WTC11 (cell line): ENCODE data around the gene DACT3. TPM values are rescaled to one million over a fixed set of nuclear protein-coding genes. Genes with fewer than 3 reads are reported as not detected.

Experiments used
- ATAC-seq: fragments of 200-7000 bp; cut with Tn5 transposase; 2 replicates; pipeline ENCODE4 v1.10.0; 2021; ENCODE audit warnings: mild to moderate bottlenecking, moderate library complexity
- CTCF ChIA-PET: fragments of 300-600 bp; sonication (Branson Sonifier 250); formaldehyde crosslinking; loops from one replicate; lab custom pipeline; 2021; ENCODE audit warnings: antibody characterized with exemption; lab: Charles Lee
- POLR2A ChIA-PET: fragments of 350-600 bp; sonication (Branson Sonifier 250); formaldehyde crosslinking; loops from one replicate; lab custom pipeline; 2021; ENCODE audit warnings: antibody characterized with exemption; lab: Charles Lee
- DNase-seq: peaks from one replicate; pipeline ENCODE4 v3.0.0; 2021; ENCODE audit warnings: low spot score
- H3K27ac Mint-ChIP-seq: 2 replicates; pipeline ENCODE4 v1.8.0; 2021; ENCODE audit warnings: mixed read lengths
- H3K27me3 Mint-ChIP-seq: 2 replicates; pipeline ENCODE4 v1.8.0; 2021; ENCODE audit warnings: low read depth, mild to moderate bottlenecking, moderate library complexity, mixed read lengths
- H3K36me3 Mint-ChIP-seq: 2 replicates; pipeline ENCODE4 v1.8.0; 2021; ENCODE audit warnings: mixed read lengths
- H3K4me1 Mint-ChIP-seq: 2 replicates; pipeline ENCODE4 v1.8.0; 2022; ENCODE audit warnings: mixed read lengths
- H3K4me3 Mint-ChIP-seq: 2 replicates; pipeline ENCODE4 v1.8.0; 2021; ENCODE audit warnings: mild to moderate bottlenecking, moderate library complexity, mixed read lengths
- H3K9me3 Mint-ChIP-seq: 2 replicates; pipeline ENCODE4 v1.8.0; 2021; ENCODE audit warnings: mixed read lengths
- CREB1 ChIP-seq: sonication (generic); formaldehyde crosslinking; IDR thresholded peaks from 2 replicates; pipeline ENCODE4 v1.8.0; 2023; ENCODE audit warnings: mild to moderate bottlenecking, missing genetic modification reagents
- GTF2I ChIP-seq: fragments of 250-450 bp; sonication (Bioruptor Pico); conservative IDR thresholded peaks from 2 replicates; pipeline ENCODE4 v1.4.0; 2021; ENCODE audit warnings: mild to moderate bottlenecking
- KAT7 ChIP-seq: sonication (generic); formaldehyde crosslinking; IDR thresholded peaks from 2 replicates; pipeline ENCODE4 v1.8.1; 2023; ENCODE audit warnings: missing genetic modification reagents, mild to moderate bottlenecking, borderline replicate concordance
- NFE2L1 ChIP-seq: sonication (generic); formaldehyde crosslinking; IDR thresholded peaks from 2 replicates; pipeline ENCODE4 v1.8.1; 2023; ENCODE audit warnings: missing genetic modification reagents
- OVOL2 ChIP-seq: fragments of 250-450 bp; sonication (Bioruptor Pico); IDR thresholded peaks from 2 replicates; pipeline ENCODE4 v1.9.0; 2021; ENCODE audit warnings: mild to moderate bottlenecking, borderline replicate concordance
- SMAD4 ChIP-seq: sonication (generic); formaldehyde crosslinking; IDR thresholded peaks from 2 replicates; pipeline ENCODE4 v1.8.0; 2022; ENCODE audit warnings: mild to moderate bottlenecking, missing genetic modification reagents
- ZBTB21 ChIP-seq: sonication (generic); formaldehyde crosslinking; IDR thresholded peaks from 2 replicates; pipeline ENCODE4 v1.8.1; 2023; ENCODE audit warnings: mild to moderate bottlenecking, missing genetic modification reagents, borderline replicate concordance
- ZNF138 ChIP-seq: sonication (generic); formaldehyde crosslinking; conservative IDR thresholded peaks from 2 replicates; pipeline ENCODE4 v1.8.1; 2022; ENCODE audit warnings: mild to moderate bottlenecking, moderate library complexity, missing genetic modification reagents
- ZNF416 ChIP-seq: fragments of 250-450 bp; sonication (Bioruptor Pico); IDR thresholded peaks from 2 replicates; pipeline ENCODE4 v1.9.0; 2021; ENCODE audit warnings: mild to moderate bottlenecking, inconsistent platforms
- ZNF671 ChIP-seq: fragments of 250-450 bp; sonication (Bioruptor Pico); IDR thresholded peaks from 2 replicates; pipeline ENCODE4 v1.8.0; 2021; ENCODE audit warnings: mild to moderate bottlenecking
- total RNA-seq: library from RNA; stranded (reverse); gene quantifications from 3 replicates; pipeline ENCODE4 v1.2.3, GENCODE V29; 2021
- TF ChIP-seq, protein P1 (sequence below): sonication (generic); formaldehyde crosslinking; IDR thresholded peaks from 2 replicates; pipeline ENCODE4 v1.8.1; 2022; ENCODE audit warnings: mild to moderate bottlenecking, missing genetic modification reagents, moderate library complexity, borderline replicate concordance
- TF ChIP-seq, protein P2 (sequence below): sonication (generic); formaldehyde crosslinking; IDR thresholded peaks from 2 replicates; pipeline ENCODE4 v1.8.1; 2023; ENCODE audit warnings: mild to moderate bottlenecking, moderate library complexity, missing genetic modification reagents
- TF ChIP-seq, protein P3 (sequence below): fragments of 250-450 bp; sonication (Bioruptor Pico); conservative IDR thresholded peaks from 2 replicates; pipeline ENCODE4 v1.9.0; 2021; ENCODE audit warnings: mild to moderate bottlenecking
- TF ChIP-seq, protein P4 (sequence below): sonication (generic); formaldehyde crosslinking; IDR thresholded peaks from 2 replicates; pipeline ENCODE4 v1.8.0; 2023; ENCODE audit warnings: missing genetic modification reagents, mild to moderate bottlenecking, borderline replicate concordance
- TF ChIP-seq, protein P5 (sequence below): sonication (generic); formaldehyde crosslinking; IDR thresholded peaks from 2 replicates; pipeline ENCODE4 v1.8.1; 2023; ENCODE audit warnings: mild to moderate bottlenecking, missing genetic modification reagents
- TF ChIP-seq, protein P6 (sequence below): fragments of 200-600 bp; IDR thresholded peaks from 2 replicates; pipeline ENCODE4 v1.8.0; 2022; ENCODE audit warnings: antibody characterized with exemption

DACT3 gene
- total RNA-seq, 1 experiment from 2014 or later, result 1.9 TPM

DNA sequence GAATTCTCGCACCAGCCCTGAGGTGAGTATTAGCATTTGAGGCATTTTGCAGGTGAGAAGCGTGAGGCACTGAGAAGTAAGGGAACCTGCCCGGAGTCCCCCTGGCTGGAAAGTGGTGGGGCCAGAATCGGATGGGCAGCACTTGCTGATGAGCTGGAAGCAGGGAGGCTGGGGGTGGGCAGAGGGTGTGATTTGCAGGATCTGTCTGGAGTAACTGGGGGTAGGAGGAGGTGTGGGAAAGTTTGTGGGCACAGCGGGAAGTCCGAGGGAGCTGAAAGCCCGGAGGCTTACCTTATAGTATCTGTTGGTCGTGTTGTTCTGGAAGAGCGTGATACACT lies 35.9 kb upstream of the DACT3 start (continued):
- TF ChIP-seq, protein P1, sequence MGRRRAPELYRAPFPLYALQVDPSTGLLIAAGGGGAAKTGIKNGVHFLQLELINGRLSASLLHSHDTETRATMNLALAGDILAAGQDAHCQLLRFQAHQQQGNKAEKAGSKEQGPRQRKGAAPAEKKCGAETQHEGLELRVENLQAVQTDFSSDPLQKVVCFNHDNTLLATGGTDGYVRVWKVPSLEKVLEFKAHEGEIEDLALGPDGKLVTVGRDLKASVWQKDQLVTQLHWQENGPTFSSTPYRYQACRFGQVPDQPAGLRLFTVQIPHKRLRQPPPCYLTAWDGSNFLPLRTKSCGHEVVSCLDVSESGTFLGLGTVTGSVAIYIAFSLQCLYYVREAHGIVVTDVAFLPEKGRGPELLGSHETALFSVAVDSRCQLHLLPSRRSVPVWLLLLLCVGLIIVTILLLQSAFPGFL, result no peak
- TF ChIP-seq, protein P2, sequence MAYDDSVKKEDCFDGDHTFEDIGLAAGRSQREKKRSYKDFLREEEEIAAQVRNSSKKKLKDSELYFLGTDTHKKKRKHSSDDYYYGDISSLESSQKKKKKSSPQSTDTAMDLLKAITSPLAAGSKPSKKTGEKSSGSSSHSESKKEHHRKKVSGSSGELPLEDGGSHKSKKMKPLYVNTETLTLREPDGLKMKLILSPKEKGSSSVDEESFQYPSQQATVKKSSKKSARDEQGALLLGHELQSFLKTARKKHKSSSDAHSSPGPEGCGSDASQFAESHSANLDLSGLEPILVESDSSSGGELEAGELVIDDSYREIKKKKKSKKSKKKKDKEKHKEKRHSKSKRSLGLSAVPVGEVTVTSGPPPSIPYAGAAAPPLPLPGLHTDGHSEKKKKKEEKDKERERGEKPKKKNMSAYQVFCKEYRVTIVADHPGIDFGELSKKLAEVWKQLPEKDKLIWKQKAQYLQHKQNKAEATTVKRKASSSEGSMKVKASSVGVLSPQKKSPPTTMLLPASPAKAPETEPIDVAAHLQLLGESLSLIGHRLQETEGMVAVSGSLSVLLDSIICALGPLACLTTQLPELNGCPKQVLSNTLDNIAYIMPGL (CRISPR knock-in tag), result no peak
- TF ChIP-seq ZBTB21, result no peak
- TF ChIP-seq, protein P3, sequence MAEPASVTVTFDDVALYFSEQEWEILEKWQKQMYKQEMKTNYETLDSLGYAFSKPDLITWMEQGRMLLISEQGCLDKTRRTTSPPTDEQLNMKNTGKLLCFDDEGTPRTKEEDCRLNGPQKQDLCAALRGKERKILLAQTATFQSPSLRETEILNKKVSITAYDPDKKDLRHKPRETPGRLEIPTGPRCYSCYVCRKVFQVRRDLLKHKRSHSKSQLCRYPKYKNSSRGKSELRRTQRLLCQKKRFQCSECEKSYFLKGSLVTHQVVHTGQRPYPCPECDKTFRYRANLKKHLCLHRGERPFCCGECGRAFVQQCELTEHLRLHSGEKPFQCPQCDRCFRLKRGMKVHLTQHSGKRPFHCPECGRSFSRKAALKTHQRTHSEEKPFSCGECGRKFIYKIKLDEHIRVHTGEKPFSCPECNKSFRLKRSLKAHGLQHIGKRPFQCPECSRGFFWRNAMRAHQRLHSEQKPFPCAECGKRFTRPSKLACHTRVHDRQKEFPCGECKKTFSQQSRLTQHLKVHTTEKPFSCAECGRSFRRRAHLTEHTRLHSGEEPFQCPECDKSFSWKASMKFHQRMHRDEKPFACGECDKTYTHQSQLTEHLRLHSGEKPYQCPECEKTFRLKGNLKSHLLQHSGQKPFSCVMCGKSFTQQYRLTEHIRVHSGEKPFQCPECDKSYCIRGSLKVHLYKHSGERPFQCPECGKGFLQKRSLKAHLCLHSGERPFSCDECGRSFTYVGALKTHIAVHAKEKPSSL (CRISPR knock-in tag), result no peak
- no peak for TF ChIP-seq ZNF671 (CRISPR knock-in tag)
- no peak for TF ChIP-seq CREB1 (CRISPR knock-in tag)

DNA sequence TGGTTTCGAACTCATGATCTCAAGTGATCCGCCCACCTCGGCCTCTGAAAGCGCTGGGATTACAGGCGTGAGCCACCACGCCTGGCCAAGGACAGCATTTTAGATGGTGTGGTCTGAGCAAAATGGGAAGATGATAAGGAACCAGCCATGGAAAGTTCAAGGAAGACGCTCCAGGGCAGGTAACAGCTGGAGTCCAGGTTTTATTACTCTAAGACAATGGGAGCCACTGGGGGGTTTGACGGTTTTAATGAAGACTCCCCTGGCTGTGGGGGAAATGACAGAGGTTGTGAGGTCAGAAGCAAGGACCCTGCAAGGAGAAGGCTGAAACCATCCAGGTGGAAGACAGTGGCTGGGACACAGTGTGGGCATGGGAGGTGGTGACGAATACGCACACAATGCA lies 35.1 kb upstream of the DACT3 start:
- ChIA-PET POLR2A (interaction anchor here (2.0 kb wide), 1 partner anchor 18 kb away, joined by 8 read pairs; no protein-coding TSS in a partner anchor), CTCF (interaction anchor here (1.8 to 2.2 kb wide), 3 partner anchors 15 to 57 kb away, joined by 11 to 30 read pairs (median 22); partner anchors contain the start of gene DACT3)
- Mint-ChIP-seq H3K4me3 (no peak overlapping the region), H3K9me3 (peaks cover 6% of the 10 kb centered on the region), H3K4me1 (peaks cover 11% of the 10 kb centered on the region), H3K27me3 (no peaks in the 10 kb centered on the region), H3K36me3 (peaks cover 74% of the 10 kb centered on the region), H3K27ac (0 out of 2 replicates have a peak overlapping the region, but pooled peaks have one; percentile 57)
- ATAC-seq, result no peak
- no peak for DNase-seq
- TF ChIP-seq, protein P2 (CRISPR knock-in tag), result no peak
- TF ChIP-seq OVOL2 (CRISPR knock-in tag), result no peak
- no peak for TF ChIP-seq ZBTB21
- TF ChIP-seq GTF2I (CRISPR knock-in tag), result no peak
- TF ChIP-seq, protein P4, sequence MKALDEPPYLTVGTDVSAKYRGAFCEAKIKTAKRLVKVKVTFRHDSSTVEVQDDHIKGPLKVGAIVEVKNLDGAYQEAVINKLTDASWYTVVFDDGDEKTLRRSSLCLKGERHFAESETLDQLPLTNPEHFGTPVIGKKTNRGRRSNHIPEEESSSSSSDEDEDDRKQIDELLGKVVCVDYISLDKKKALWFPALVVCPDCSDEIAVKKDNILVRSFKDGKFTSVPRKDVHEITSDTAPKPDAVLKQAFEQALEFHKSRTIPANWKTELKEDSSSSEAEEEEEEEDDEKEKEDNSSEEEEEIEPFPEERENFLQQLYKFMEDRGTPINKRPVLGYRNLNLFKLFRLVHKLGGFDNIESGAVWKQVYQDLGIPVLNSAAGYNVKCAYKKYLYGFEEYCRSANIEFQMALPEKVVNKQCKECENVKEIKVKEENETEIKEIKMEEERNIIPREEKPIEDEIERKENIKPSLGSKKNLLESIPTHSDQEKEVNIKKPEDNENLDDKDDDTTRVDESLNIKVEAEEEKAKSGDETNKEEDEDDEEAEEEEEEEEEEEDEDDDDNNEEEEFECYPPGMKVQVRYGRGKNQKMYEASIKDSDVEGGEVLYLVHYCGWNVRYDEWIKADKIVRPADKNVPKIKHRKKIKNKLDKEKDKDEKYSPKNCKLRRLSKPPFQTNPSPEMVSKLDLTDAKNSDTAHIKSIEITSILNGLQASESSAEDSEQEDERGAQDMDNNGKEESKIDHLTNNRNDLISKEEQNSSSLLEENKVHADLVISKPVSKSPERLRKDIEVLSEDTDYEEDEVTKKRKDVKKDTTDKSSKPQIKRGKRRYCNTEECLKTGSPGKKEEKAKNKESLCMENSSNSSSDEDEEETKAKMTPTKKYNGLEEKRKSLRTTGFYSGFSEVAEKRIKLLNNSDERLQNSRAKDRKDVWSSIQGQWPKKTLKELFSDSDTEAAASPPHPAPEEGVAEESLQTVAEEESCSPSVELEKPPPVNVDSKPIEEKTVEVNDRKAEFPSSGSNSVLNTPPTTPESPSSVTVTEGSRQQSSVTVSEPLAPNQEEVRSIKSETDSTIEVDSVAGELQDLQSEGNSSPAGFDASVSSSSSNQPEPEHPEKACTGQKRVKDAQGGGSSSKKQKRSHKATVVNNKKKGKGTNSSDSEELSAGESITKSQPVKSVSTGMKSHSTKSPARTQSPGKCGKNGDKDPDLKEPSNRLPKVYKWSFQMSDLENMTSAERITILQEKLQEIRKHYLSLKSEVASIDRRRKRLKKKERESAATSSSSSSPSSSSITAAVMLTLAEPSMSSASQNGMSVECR (CRISPR knock-in tag), result no peak
- no peak for TF ChIP-seq NFE2L1 (CRISPR knock-in tag)
- no peak for TF ChIP-seq ZNF416 (CRISPR knock-in tag)
- TF ChIP-seq, protein P5, sequence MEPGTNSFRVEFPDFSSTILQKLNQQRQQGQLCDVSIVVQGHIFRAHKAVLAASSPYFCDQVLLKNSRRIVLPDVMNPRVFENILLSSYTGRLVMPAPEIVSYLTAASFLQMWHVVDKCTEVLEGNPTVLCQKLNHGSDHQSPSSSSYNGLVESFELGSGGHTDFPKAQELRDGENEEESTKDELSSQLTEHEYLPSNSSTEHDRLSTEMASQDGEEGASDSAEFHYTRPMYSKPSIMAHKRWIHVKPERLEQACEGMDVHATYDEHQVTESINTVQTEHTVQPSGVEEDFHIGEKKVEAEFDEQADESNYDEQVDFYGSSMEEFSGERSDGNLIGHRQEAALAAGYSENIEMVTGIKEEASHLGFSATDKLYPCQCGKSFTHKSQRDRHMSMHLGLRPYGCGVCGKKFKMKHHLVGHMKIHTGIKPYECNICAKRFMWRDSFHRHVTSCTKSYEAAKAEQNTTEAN (CRISPR knock-in tag), result no peak
- TF ChIP-seq, protein P6, sequence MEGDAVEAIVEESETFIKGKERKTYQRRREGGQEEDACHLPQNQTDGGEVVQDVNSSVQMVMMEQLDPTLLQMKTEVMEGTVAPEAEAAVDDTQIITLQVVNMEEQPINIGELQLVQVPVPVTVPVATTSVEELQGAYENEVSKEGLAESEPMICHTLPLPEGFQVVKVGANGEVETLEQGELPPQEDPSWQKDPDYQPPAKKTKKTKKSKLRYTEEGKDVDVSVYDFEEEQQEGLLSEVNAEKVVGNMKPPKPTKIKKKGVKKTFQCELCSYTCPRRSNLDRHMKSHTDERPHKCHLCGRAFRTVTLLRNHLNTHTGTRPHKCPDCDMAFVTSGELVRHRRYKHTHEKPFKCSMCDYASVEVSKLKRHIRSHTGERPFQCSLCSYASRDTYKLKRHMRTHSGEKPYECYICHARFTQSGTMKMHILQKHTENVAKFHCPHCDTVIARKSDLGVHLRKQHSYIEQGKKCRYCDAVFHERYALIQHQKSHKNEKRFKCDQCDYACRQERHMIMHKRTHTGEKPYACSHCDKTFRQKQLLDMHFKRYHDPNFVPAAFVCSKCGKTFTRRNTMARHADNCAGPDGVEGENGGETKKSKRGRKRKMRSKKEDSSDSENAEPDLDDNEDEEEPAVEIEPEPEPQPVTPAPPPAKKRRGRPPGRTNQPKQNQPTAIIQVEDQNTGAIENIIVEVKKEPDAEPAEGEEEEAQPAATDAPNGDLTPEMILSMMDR, result no peak
- no peak for TF ChIP-seq SMAD4 (CRISPR knock-in tag)
- no peak for TF ChIP-seq ZNF138 (CRISPR knock-in tag)
- TF ChIP-seq KAT7, result no peak
